ENCODE results near the gene FARP2.
"Not testable (repeated sequence)": the region's sequence is repeated elsewhere in the genome, so short reads cannot be mapped to it uniquely, and the experiment has no call there.

The FARP2 gene

GRCh38 chr2:241314226-241315092, 41.6 kb upstream of the FARP2 start:
- peaks cover 24% of the 10 kb centered on the region for H3K4me1 ChIP-seq (ENCODE audit: control insufficient read depth, insufficient read depth, low read length, poor library complexity, severe bottlenecking)
- no peak for DNase-seq
- H3K9me3 ChIP-seq (ENCODE audit: control insufficient read depth, low read length): no peaks in the 10 kb centered on the region
- H3K4me3 ChIP-seq (ENCODE audit: insufficient read depth, low read depth, low read length, poor library complexity, severe bottlenecking): peak overlapping the region; percentile 97
- no peaks in the 10 kb centered on the region for H3K27me3 ChIP-seq (replicated peaks; ENCODE audit: control insufficient read depth, insufficient read depth, low read length, poor library complexity, severe bottlenecking)
- H3K36me3 ChIP-seq (ENCODE audit: control insufficient read depth, insufficient read depth, low read length): no peaks in the 10 kb centered on the region
- peak overlapping the region; percentile 95 for H3K27ac ChIP-seq (ENCODE audit: insufficient read depth, low read length, poor library complexity, severe bottlenecking)

DNA sequence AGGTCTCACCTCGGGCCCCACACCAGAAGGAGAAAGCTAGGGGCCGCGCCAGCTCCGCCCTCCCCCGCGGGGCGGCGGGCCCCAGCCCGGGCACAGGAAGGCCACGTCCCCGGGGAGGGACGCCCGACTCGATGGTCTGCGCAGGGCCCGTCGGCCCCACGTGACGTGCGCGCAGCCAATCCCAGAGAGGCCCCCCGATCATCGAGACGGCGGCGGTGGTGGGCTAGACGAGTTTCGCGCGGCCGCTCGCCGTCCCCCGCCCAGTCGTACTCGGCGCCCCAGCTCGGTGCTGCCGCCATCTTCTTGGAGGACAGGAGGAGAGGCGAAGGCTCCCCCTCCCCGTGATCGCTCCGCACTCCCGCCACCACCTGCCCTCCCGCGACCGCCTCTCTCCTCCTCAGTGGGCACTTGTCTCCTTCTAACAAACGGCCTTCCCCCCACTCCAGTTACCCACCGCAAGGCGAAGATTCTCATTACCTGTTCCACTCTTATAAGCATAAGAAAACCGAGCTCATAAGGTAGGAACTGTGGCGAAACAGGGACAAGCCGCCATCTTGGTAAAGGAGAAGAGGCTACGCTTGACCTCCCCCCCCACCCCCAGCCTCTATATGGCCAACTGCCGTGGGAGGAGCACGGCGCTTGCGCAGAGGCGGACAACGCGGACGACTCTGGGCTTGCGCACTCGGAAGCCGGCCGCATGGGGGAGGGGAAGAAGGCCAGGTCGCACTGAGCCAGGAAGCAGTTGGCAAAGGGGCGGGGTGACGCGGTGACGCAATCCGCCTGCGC, 40.8 kb upstream of the FARP2 start, which contains the start of gene HDLBP:
HDLBP (minus strand) TSS at position 580 of the 786 bp plus-strand sequence. CDS start 48,803 bp downstream, outside the sequence.
- no peaks in the 10 kb centered on the region for H3K27me3 ChIP-seq (replicated peaks; ENCODE audit: control insufficient read depth, insufficient read depth, low read length, poor library complexity, severe bottlenecking)
- H3K27ac ChIP-seq (ENCODE audit: insufficient read depth, low read length, poor library complexity, severe bottlenecking): peak within 1 kb of the TSS; percentile 95
- H3K36me3 ChIP-seq (ENCODE audit: control insufficient read depth, insufficient read depth, low read length): no peaks in the 10 kb centered on the region
- no peaks in the 10 kb centered on the region for H3K9me3 ChIP-seq (ENCODE audit: control insufficient read depth, low read length)
- H3K4me1 ChIP-seq (ENCODE audit: control insufficient read depth, insufficient read depth, low read length, poor library complexity, severe bottlenecking): peaks cover 18% of the 10 kb centered on the region
- H3K4me3 ChIP-seq (ENCODE audit: insufficient read depth, low read depth, low read length, poor library complexity, severe bottlenecking): peak within 1 kb of the TSS; percentile 97
- DNase-seq: peak; percentile 100

GRCh38 chr2:241315879-241316631, 40.0 kb upstream of the FARP2 start, which contains the start of gene SEPTIN2:
Gene SEPTIN2 (plus strand): TSS chr2:241315925. CDS start chr2:241324233, 8,308 bp downstream.
- H3K4me1 ChIP-seq (ENCODE audit: control insufficient read depth, insufficient read depth, low read length, poor library complexity, severe bottlenecking): peaks cover 16% of the 10 kb centered on the region

DNA sequence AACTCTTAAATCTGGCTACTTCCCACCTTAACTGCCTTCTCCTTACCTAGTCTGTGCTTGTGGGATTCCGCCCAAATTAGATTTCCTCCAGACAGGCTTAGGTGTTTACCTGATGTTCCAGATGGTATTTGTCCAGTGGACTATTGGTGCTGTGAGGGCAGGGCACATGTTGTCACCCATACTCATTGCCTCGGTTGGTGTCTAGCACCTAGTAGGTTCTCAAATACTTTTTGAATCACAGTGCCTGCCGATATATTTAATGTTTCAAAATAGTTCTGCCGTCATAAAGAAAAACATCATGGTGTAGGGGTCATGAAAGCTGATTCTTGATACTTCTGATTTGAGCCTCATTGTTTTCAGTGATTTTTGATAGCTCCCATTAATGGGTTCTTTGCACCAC, 39.3 kb upstream of the FARP2 start:
- H3K4me3 ChIP-seq (ENCODE audit: insufficient read depth, low read depth, low read length, poor library complexity, severe bottlenecking): peak overlapping the region; percentile 97
- H3K36me3 ChIP-seq (ENCODE audit: control insufficient read depth, insufficient read depth, low read length): no peaks in the 10 kb centered on the region
- peak overlapping the region; percentile 92 for H3K27ac ChIP-seq (ENCODE audit: insufficient read depth, low read length, poor library complexity, severe bottlenecking)
- H3K4me1 ChIP-seq (ENCODE audit: control insufficient read depth, insufficient read depth, low read length, poor library complexity, severe bottlenecking): peaks cover 17% of the 10 kb centered on the region
- no peak for DNase-seq
- no peaks in the 10 kb centered on the region for H3K27me3 ChIP-seq (replicated peaks; ENCODE audit: control insufficient read depth, insufficient read depth, low read length, poor library complexity, severe bottlenecking)
- no peaks in the 10 kb centered on the region for H3K9me3 ChIP-seq (ENCODE audit: control insufficient read depth, low read length)

More at GRCh38 chr2:241315879-241316631, 40.0 kb upstream of the FARP2 start, which contains the start of gene SEPTIN2:
- Histone ChIP-seq H3K4me3 (ENCODE audit: insufficient read depth, low read depth, low read length, poor library complexity, severe bottlenecking) (peak within 1 kb of the TSS; percentile 97), H3K27me3 (replicated peaks; ENCODE audit: control insufficient read depth, insufficient read depth, low read length, poor library complexity, severe bottlenecking) (no peaks in the 10 kb centered on the region), H3K9me3 (ENCODE audit: control insufficient read depth, low read length) (no peaks in the 10 kb centered on the region), H3K36me3 (ENCODE audit: control insufficient read depth, insufficient read depth, low read length) (no peaks in the 10 kb centered on the region), H3K27ac (ENCODE audit: insufficient read depth, low read length, poor library complexity, severe bottlenecking) (peak within 1 kb of the TSS; percentile 95)
- peak; percentile 70 to 80 (median 71) for DNase-seq

- Histone ChIP-seq H3K27ac (ENCODE audit: insufficient read depth, low read length, poor library complexity, severe bottlenecking) (peak overlapping the region; percentile 92), H3K4me1 (ENCODE audit: control insufficient read depth, insufficient read depth, low read length, poor library complexity, severe bottlenecking) (peaks cover 19% of the 10 kb centered on the region), H3K27me3 (replicated peaks; ENCODE audit: control insufficient read depth, insufficient read depth, low read length, poor library complexity, severe bottlenecking) (no peaks in the 10 kb centered on the region), H3K9me3 (ENCODE audit: control insufficient read depth, low read length) (no peaks in the 10 kb centered on the region), H3K4me3 (ENCODE audit: insufficient read depth, low read depth, low read length, poor library complexity, severe bottlenecking) (no peak overlapping the region), H3K36me3 (ENCODE audit: control insufficient read depth, insufficient read depth, low read length) (no peaks in the 10 kb centered on the region)
- no peak for DNase-seq
Observed at GRCh38 chr2:241317391-241317790, 38.7 kb upstream of the FARP2 start.

DNA sequence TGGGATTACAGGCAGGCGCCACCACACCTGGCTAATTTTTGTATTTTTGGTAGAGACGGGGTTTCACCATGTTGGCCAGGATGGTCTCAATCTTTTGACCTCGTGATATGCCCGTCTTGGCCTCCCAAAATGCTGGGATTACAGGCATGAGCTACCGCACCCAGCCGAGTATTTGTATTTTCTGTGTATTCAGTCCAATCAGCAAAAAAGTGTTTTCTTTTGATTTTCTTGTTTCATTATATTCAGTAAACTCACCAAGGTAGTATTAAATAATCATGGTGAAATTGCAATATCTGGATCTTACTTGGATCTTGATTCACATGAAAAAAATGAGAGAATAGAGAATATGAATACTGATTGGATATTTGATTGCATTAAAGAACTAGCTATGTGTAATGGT, 37.3 kb upstream of the FARP2 start:
- peaks cover 18% of the 10 kb centered on the region for H3K4me1 ChIP-seq (ENCODE audit: control insufficient read depth, insufficient read depth, low read length, poor library complexity, severe bottlenecking)
- not testable (repeated sequence) for H3K4me3 ChIP-seq (ENCODE audit: insufficient read depth, low read depth, low read length, poor library complexity, severe bottlenecking); H3K27me3 ChIP-seq (replicated peaks; ENCODE audit: control insufficient read depth, insufficient read depth, low read length, poor library complexity, severe bottlenecking); DNase-seq; H3K36me3 ChIP-seq (ENCODE audit: control insufficient read depth, insufficient read depth, low read length); H3K27ac ChIP-seq (ENCODE audit: insufficient read depth, low read length, poor library complexity, severe bottlenecking); H3K9me3 ChIP-seq (ENCODE audit: control insufficient read depth, low read length)

GRCh38 chr2:241320394-241320793, 35.7 kb upstream of the FARP2 start:
- Histone ChIP-seq H3K36me3 (ENCODE audit: control insufficient read depth, insufficient read depth, low read length) (peaks cover 2% of the 10 kb centered on the region), H3K4me1 (ENCODE audit: control insufficient read depth, insufficient read depth, low read length, poor library complexity, severe bottlenecking) (peaks cover 7% of the 10 kb centered on the region), H3K4me3 (ENCODE audit: insufficient read depth, low read depth, low read length, poor library complexity, severe bottlenecking) (no peak overlapping the region), H3K9me3 (ENCODE audit: control insufficient read depth, low read length) (no peaks in the 10 kb centered on the region), H3K27ac (ENCODE audit: insufficient read depth, low read length, poor library complexity, severe bottlenecking) (no peak overlapping the region), H3K27me3 (replicated peaks; ENCODE audit: control insufficient read depth, insufficient read depth, low read length, poor library complexity, severe bottlenecking) (no peaks in the 10 kb centered on the region)
- DNase-seq: no peak

DNA sequence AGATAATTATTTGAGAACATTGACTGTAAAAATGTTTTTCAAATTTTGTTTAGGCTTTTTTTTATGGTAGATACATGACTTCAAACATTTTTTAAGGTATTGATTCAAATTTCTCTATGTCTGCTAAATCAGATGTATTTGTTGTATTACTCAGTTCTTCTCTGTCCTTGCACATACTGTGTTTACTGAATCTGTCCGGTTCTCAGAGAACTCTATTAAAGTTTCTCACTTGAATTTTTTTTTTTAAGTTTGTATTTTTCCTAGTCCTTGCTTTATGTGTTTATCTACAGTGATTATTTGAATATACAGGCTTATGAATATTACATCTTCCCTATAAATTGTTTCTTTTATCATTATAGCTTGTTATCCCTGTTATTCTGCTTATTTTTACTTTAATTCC, 35.1 kb upstream of the FARP2 start:
- Histone ChIP-seq H3K4me1 (ENCODE audit: control insufficient read depth, insufficient read depth, low read length, poor library complexity, severe bottlenecking) (peaks cover 7% of the 10 kb centered on the region), H3K36me3 (ENCODE audit: control insufficient read depth, insufficient read depth, low read length) (peaks cover 8% of the 10 kb centered on the region), H3K4me3 (ENCODE audit: insufficient read depth, low read depth, low read length, poor library complexity, severe bottlenecking) (no peak overlapping the region), H3K27ac (ENCODE audit: insufficient read depth, low read length, poor library complexity, severe bottlenecking) (no peak overlapping the region), H3K27me3 (replicated peaks; ENCODE audit: control insufficient read depth, insufficient read depth, low read length, poor library complexity, severe bottlenecking) (no peaks in the 10 kb centered on the region), H3K9me3 (ENCODE audit: control insufficient read depth, low read length) (no peaks in the 10 kb centered on the region)
- no peak for DNase-seq

DNA sequence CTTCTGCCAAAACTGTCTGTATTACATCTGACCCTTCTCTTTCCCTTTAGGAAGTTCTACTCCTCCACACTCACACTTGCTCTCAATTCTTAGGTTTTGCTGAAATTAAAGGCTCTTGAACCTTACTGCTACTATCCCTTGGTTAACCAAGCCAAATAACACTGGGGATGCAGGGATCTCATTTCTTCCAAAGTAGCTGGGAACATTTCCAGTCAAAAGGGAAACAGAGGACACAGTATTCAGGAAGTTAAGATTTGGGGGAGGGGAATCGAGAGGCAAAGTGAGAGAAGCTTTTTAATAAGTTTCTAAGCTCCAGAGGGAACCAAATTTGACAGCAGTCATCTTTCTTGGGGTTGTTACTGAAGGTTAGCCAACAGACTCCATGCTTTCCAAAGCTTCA, 34.2 kb upstream of the FARP2 start:
- Histone ChIP-seq H3K36me3 (ENCODE audit: control insufficient read depth, insufficient read depth, low read length) (peaks cover 12% of the 10 kb centered on the region), H3K9me3 (ENCODE audit: control insufficient read depth, low read length) (no peaks in the 10 kb centered on the region), H3K4me3 (ENCODE audit: insufficient read depth, low read depth, low read length, poor library complexity, severe bottlenecking) (no peak overlapping the region), H3K27me3 (replicated peaks; ENCODE audit: control insufficient read depth, insufficient read depth, low read length, poor library complexity, severe bottlenecking) (no peaks in the 10 kb centered on the region), H3K4me1 (ENCODE audit: control insufficient read depth, insufficient read depth, low read length, poor library complexity, severe bottlenecking) (peaks cover 7% of the 10 kb centered on the region), H3K27ac (ENCODE audit: insufficient read depth, low read length, poor library complexity, severe bottlenecking) (no peak overlapping the region)
- no peak for DNase-seq
